ENCODE results near the gene KLB.
A peak's percentile ranks its signal among the peaks of the same experiment; 100 is the strongest.
"Not testable (repeated sequence)": the region's sequence is repeated elsewhere in the genome, so short reads cannot be mapped to it uniquely, and the experiment has no call there.

KLB gene

GRCh38 chr4:39452153-39452859 lies 45.6 kb downstream of the KLB start:
- H3K4me3 ChIP-seq (ENCODE audit: low read length) = no peak overlapping the region
- H3K4me2 ChIP-seq (ENCODE audit: low read length) = no peak overlapping the region
- H3K4me1 ChIP-seq (ENCODE audit: control insufficient read depth, insufficient read depth, low read length) = peaks cover 10% of the 10 kb centered on the region
- no peaks in the 10 kb centered on the region for H3K27me3 ChIP-seq (ENCODE audit: control insufficient read depth, insufficient read depth, low read length)
- no peak overlapping the region for H3K9ac ChIP-seq (ENCODE audit: low read depth, low read length)
- H3K36me3 ChIP-seq (ENCODE audit: insufficient read depth, low read length) = peaks cover 73% of the 10 kb centered on the region
- H3K9me3 ChIP-seq (replicated peaks; ENCODE audit: low read length) = no peaks in the 10 kb centered on the region

- no peaks in the 10 kb centered on the region for H3K9me3 ChIP-seq (replicated peaks; ENCODE audit: low read length)
- H3K4me3 ChIP-seq (ENCODE audit: low read length) = no peak overlapping the region
- no peaks in the 10 kb centered on the region for H3K27me3 ChIP-seq (ENCODE audit: control insufficient read depth, insufficient read depth, low read length)
- peaks cover 81% of the 10 kb centered on the region for H3K36me3 ChIP-seq (ENCODE audit: insufficient read depth, low read length)
- no peak overlapping the region for H3K4me2 ChIP-seq (ENCODE audit: low read length)
- H3K4me1 ChIP-seq (ENCODE audit: control insufficient read depth, insufficient read depth, low read length) = peaks cover 11% of the 10 kb centered on the region
- no peak overlapping the region for H3K9ac ChIP-seq (ENCODE audit: low read depth, low read length)
These were observed 46.3 kb downstream of the KLB start for GRCh38 chr4:39452860-39453587.

- no peak overlapping the region for H3K4me2 ChIP-seq (ENCODE audit: low read length)
- no peaks in the 10 kb centered on the region for H3K9me3 ChIP-seq (replicated peaks; ENCODE audit: low read length)
- H3K36me3 ChIP-seq (ENCODE audit: insufficient read depth, low read length) = peaks cover 84% of the 10 kb centered on the region
- H3K27me3 ChIP-seq (ENCODE audit: control insufficient read depth, insufficient read depth, low read length) = no peaks in the 10 kb centered on the region
- H3K9ac ChIP-seq (ENCODE audit: low read depth, low read length) = no peak overlapping the region
- no peak overlapping the region for H3K4me3 ChIP-seq (ENCODE audit: low read length)
- H3K4me1 ChIP-seq (ENCODE audit: control insufficient read depth, insufficient read depth, low read length) = peaks cover 11% of the 10 kb centered on the region
These were observed 47.0 kb downstream of the KLB start for GRCh38 chr4:39453738-39454137.

GRCh38 chr4:39455486-39455885 lies 48.8 kb downstream of the KLB start:
- peak overlapping the region; percentile 91 for H3K4me2 ChIP-seq (ENCODE audit: low read length)
- no peak overlapping the region for H3K4me3 ChIP-seq (ENCODE audit: low read length)
- no peaks in the 10 kb centered on the region for H3K27me3 ChIP-seq (ENCODE audit: control insufficient read depth, insufficient read depth, low read length)
- peaks cover 11% of the 10 kb centered on the region for H3K4me1 ChIP-seq (ENCODE audit: control insufficient read depth, insufficient read depth, low read length)
- H3K9me3 ChIP-seq (replicated peaks; ENCODE audit: low read length) = no peaks in the 10 kb centered on the region
- peaks cover 78% of the 10 kb centered on the region for H3K36me3 ChIP-seq (ENCODE audit: insufficient read depth, low read length)
- H3K9ac ChIP-seq (ENCODE audit: low read depth, low read length) = no peak overlapping the region

DNA sequence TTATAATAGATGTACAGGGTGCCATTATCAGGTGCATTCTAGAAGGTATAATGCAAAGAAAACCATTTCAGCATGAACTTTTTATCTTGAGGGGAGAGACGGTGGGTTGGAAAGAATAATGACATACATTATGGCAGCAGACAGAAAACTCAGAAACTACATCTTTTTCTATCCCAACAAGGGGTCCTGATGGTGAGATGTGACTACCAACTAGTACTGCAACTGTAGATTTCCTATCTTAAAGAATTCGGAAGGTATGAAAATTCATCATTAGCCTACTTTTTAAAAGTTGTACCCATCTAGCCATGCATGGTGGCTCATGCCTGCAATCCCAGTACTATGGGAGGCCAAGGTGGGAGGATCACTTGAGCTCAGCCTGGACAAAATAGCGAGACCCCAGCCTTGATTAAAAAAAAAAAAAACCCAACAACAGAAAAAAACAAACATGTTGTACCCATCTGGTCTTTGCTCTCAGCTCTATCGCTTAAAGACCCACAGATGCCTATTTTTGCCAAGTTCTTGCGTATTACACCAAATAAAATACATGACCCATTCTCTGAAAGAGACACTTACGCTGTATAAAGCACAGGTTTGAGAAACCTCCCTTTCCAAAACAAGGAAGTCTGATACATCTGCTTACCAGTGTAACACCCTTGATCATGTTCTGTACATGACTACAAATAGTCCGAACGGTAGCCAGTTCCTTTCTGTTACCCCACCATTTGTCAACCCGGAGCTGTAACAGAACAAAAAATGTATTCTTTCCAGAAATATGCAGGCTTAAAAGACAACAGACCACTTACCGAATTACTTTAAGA lies 50.4 kb downstream of the KLB start:
- H3K4me3 ChIP-seq (ENCODE audit: low read length) = peak overlapping the region; percentile 94

DNA sequence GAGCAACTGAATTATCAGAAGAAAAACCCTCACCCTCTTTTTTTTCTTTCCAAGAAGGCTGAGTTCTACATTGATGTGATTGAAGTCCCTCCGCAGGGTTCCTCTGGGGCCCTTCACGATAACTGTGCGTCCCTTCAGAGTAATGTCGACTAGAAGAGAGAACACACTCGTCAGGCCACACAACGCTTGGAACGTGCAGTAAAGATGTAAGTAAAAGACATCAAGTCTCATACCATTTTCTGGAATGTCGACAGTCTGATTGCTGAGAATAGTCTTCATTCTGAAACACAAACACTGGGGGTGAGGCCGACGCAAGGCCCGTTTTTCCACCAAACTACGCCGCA lies 51.4 kb downstream of the KLB start:
- Histone ChIP-seq H3K4me2 (ENCODE audit: low read length) (peak overlapping the region; percentile 91), H3K4me3 (ENCODE audit: low read length) (peak overlapping the region; percentile 94), H3K36me3 (ENCODE audit: insufficient read depth, low read length) (peaks cover 51% of the 10 kb centered on the region), H3K4me1 (ENCODE audit: control insufficient read depth, insufficient read depth, low read length) (peaks cover 11% of the 10 kb centered on the region), H3K9ac (ENCODE audit: low read depth, low read length) (peak overlapping the region; percentile 98)
- H3K27me3 ChIP-seq (ENCODE audit: control insufficient read depth, insufficient read depth, low read length); H3K9me3 ChIP-seq (replicated peaks; ENCODE audit: low read length): not testable (repeated sequence)

More for the DNA sequence above, 50.4 kb downstream of the KLB start:
- Histone ChIP-seq H3K27me3 (ENCODE audit: control insufficient read depth, insufficient read depth, low read length) (no peaks in the 10 kb centered on the region), H3K9me3 (replicated peaks; ENCODE audit: low read length) (no peaks in the 10 kb centered on the region), H3K4me2 (ENCODE audit: low read length) (peak overlapping the region; percentile 91), H3K4me1 (ENCODE audit: control insufficient read depth, insufficient read depth, low read length) (peaks cover 11% of the 10 kb centered on the region), H3K9ac (ENCODE audit: low read depth, low read length) (peak overlapping the region; percentile 98), H3K36me3 (ENCODE audit: insufficient read depth, low read length) (peaks cover 61% of the 10 kb centered on the region)

GRCh38 chr4:39458505-39459300 lies 52.0 kb downstream of the KLB start, which contains the start of the genes LIAS and RPL9:
Gene LIAS (plus strand): TSS chr4:39459056. CDS start chr4:39459118, 62 bp downstream.
Gene RPL9 (minus strand): TSS chr4:39458922. CDS start chr4:39458439, 483 bp downstream.
- Histone ChIP-seq H3K9ac (ENCODE audit: low read depth, low read length) (peak within 1 kb of the TSS; percentile 98), H3K27me3 (ENCODE audit: control insufficient read depth, insufficient read depth, low read length) (no peaks in the 10 kb centered on the region), H3K4me3 (ENCODE audit: low read length) (peak within 1 kb of the TSS; percentile 94), H3K4me1 (ENCODE audit: control insufficient read depth, insufficient read depth, low read length) (peaks cover 11% of the 10 kb centered on the region), H3K36me3 (ENCODE audit: insufficient read depth, low read length) (peaks cover 45% of the 10 kb centered on the region), H3K9me3 (replicated peaks; ENCODE audit: low read length) (no peaks in the 10 kb centered on the region), H3K4me2 (ENCODE audit: low read length) (peak within 1 kb of the TSS; percentile 91)

GRCh38 chr4:39464886-39465501 lies 58.3 kb downstream of the KLB start:
- Histone ChIP-seq H3K27me3 (ENCODE audit: control insufficient read depth, insufficient read depth, low read length) (no peaks in the 10 kb centered on the region), H3K4me1 (ENCODE audit: control insufficient read depth, insufficient read depth, low read length) (peaks cover 9% of the 10 kb centered on the region), H3K9me3 (replicated peaks; ENCODE audit: low read length) (no peaks in the 10 kb centered on the region), H3K4me3 (ENCODE audit: low read length) (no peak overlapping the region), H3K9ac (ENCODE audit: low read depth, low read length) (peak overlapping the region; percentile 21), H3K36me3 (ENCODE audit: insufficient read depth, low read length) (peaks cover 10% of the 10 kb centered on the region), H3K4me2 (ENCODE audit: low read length) (peak overlapping the region; percentile 36)

DNA sequence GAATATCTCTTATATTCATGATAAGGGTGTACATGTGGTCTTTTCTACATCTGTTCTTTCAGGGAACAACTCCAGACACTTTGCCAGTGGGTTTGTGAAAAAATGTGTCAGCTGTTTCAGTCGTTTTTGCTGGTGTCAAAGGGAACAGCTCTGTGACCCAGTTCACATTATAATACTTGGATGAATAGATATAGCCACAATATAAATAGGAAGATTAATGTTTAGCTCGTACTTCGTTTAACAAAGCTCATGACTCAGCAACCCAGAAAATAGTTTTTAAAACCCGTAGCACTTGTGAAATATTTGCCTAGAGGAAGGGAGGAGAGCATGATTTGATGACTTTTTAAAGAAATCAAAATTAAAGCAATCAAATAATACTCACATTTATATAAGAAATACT lies 60.0 kb downstream of the KLB start:
- H3K27me3 ChIP-seq (ENCODE audit: control insufficient read depth, insufficient read depth, low read length) = no peaks in the 10 kb centered on the region
- H3K4me2 ChIP-seq (ENCODE audit: low read length) = no peak overlapping the region
- peaks cover 9% of the 10 kb centered on the region for H3K4me1 ChIP-seq (ENCODE audit: control insufficient read depth, insufficient read depth, low read length)
- no peaks in the 10 kb centered on the region for H3K9me3 ChIP-seq (replicated peaks; ENCODE audit: low read length)
- H3K9ac ChIP-seq (ENCODE audit: low read depth, low read length) = peak overlapping the region; percentile 23
- no peak overlapping the region for H3K4me3 ChIP-seq (ENCODE audit: low read length)
- H3K36me3 ChIP-seq (ENCODE audit: insufficient read depth, low read length) = peaks cover 19% of the 10 kb centered on the region

DNA sequence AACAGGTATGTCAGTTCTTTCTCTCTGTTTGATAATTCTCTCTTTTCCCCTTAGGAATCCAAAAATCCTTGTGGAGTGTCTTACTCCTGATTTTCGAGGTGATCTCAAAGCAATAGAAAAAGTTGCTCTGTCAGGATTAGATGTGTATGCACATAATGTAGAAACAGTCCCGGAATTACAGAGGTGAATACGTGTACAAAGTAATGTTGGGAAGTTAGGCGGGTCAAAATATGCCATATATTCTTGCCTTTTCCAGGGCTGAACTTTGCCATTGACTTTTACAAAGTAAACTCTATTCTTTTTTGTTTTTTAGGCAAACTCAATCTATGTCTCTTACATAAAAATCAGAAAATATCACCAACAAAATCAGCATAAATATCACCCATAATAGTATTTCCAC lies 60.7 kb downstream of the KLB start:
- Histone ChIP-seq H3K36me3 (ENCODE audit: insufficient read depth, low read length) (peaks cover 19% of the 10 kb centered on the region), H3K4me3 (ENCODE audit: low read length) (no peak overlapping the region), H3K9me3 (replicated peaks; ENCODE audit: low read length) (no peaks in the 10 kb centered on the region), H3K27me3 (ENCODE audit: control insufficient read depth, insufficient read depth, low read length) (no peaks in the 10 kb centered on the region), H3K4me1 (ENCODE audit: control insufficient read depth, insufficient read depth, low read length) (peaks cover 9% of the 10 kb centered on the region), H3K9ac (ENCODE audit: low read depth, low read length) (no peak overlapping the region), H3K4me2 (ENCODE audit: low read length) (no peak overlapping the region)
